NCI-H226 (cell line): Measurements from ENCODE around the gene ICAM1.
A peak's percentile ranks its signal among the peaks of the same experiment; 100 is the strongest.

Source experiments
- DNase-seq: peaks from one replicate; pipeline ENCODE4 v3.0.0-alpha.2; 2015

Gene ICAM1

GRCh38 chr19:10328558-10329429 is 57.9 kb downstream of the ICAM1 start:
- no peak for DNase-seq

GRCh38 chr19:10329555-10329954 is 58.6 kb downstream of the ICAM1 start:
- DNase-seq, result no peak

- DNase-seq, result no peak
Measured at GRCh38 chr19:10332158-10332964, 61.4 kb downstream of the ICAM1 start.

GRCh38 chr19:10332965-10333757 is 62.2 kb downstream of the ICAM1 start, which contains the start of gene RAVER1:
TSS of gene RAVER1 (minus strand) at chr19:10333529. CDS start at chr19:10333507, 22 bp downstream.
- peak; percentile 92 for DNase-seq

- peak; percentile 9 for DNase-seq
Measured at GRCh38 chr19:10333758-10334587, 63.1 kb downstream of the ICAM1 start.

- peak; percentile 97 for DNase-seq
Measured at GRCh38 chr19:10334588-10335351, 63.9 kb downstream of the ICAM1 start.

GRCh38 chr19:10335352-10335985 is 64.5 kb downstream of the ICAM1 start:
- DNase-seq, result no peak
